ENCODE measurements around the gene IQCM. TPM values are rescaled to one million over a fixed set of nuclear protein-coding genes. Genes with fewer than 3 reads are reported as not detected.

Gene IQCM
- total and polyA plus RNA-seq, 4 donors: not detected

DNA sequence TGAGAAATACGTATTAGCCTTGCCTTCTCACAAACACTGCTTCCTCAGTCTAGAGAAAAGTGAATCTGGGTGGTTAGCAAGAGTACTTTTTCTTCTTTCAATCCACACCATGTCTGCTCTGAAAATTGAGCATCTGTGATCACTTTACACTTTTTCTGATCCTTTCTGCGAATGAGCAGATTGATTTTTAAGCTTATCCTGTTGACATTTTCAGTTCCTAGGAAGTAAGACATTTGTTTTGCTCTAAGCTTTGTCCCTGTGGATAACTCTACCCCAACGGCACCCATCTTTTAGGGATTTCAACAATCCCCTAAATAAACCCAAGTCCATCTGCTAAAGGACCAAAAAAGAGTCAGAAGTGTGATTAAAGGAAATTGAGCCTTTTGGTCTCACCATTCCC lies 487.5 kb downstream of the IQCM start:
- Histone ChIP-seq H3K9me3 (ENCODE audit: control insufficient read depth, insufficient read depth, low read length) (no peaks in the 10 kb centered on the region), H3K36me3 (ENCODE audit: control insufficient read depth, insufficient read depth, low read length) (no peaks in the 10 kb centered on the region), H3K27ac (ENCODE audit: low read depth, low read length) (no peak overlapping the region), H3K4me3 (ENCODE audit: low read depth, low read length) (no peak overlapping the region), H3K27me3 (ENCODE audit: control insufficient read depth, insufficient read depth, low read length) (no peaks in the 10 kb centered on the region), H3K4me1 (ENCODE audit: control insufficient read depth, insufficient read depth, low read length) (no peaks in the 10 kb centered on the region)
- DNase-seq (ENCODE audit: low read depth in 4 of 6, low spot score in 6 of 6): peak in 1 of 6 donors; percentile 50
- WGBS (ENCODE audit: insufficient coverage): no CpG with 5 or more reads among the region's 3 CpGs

DNA sequence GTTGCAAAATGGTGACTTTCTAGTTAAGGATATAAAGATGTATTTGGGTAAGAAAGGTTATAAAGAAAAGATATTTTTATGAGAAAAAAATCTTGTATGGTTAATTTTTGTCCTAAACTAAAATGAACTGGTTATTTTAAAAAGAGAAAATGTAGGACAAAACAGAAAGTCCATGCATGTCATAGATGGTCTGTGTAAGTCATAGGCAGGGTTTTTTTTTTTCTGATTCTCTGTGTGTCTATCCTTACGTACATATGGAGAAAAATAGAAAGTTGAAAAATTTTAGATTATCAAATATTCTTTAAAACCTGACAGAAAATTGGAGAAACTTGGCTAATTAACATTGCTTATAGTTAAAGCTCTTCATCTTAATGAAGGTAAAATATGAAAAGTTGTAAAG lies 493.4 kb downstream of the IQCM start:
- H3K27me3 ChIP-seq (ENCODE audit: control insufficient read depth, insufficient read depth, low read length): no peaks in the 10 kb centered on the region
- no peaks in the 10 kb centered on the region for H3K4me1 ChIP-seq (ENCODE audit: control insufficient read depth, insufficient read depth, low read length)
- peaks cover 4% of the 10 kb centered on the region for H3K9me3 ChIP-seq (ENCODE audit: control insufficient read depth, insufficient read depth, low read length)
- WGBS (ENCODE audit: insufficient coverage): no CpG with 5 or more reads among the region's 1 CpG
- H3K4me3 ChIP-seq (ENCODE audit: low read depth, low read length): no peak overlapping the region
- H3K27ac ChIP-seq (ENCODE audit: low read depth, low read length): no peak overlapping the region
- DNase-seq (ENCODE audit: low read depth in 4 of 6, low spot score in 6 of 6): no peak
- H3K36me3 ChIP-seq (ENCODE audit: control insufficient read depth, insufficient read depth, low read length): no peaks in the 10 kb centered on the region

DNA sequence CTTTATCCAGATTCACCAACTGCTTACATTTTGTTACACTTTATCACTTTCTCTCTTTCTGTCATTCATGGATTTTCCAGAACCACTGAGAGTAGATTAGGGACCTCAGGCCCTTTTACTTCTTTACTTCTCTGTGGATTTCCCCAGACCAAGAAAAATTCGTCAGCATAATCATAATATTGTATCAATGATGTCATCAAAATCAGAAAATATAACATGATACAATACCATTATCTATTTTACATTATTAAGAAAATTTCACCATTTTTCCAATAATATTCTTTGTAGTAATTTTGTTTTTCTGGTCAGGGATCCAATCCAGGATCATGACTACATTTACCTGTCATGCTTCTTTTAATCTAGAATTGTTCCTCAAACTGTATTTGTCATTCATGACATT lies 494.2 kb downstream of the IQCM start:
- Histone ChIP-seq H3K27ac (ENCODE audit: low read depth, low read length) (no peak overlapping the region), H3K27me3 (ENCODE audit: control insufficient read depth, insufficient read depth, low read length) (no peaks in the 10 kb centered on the region), H3K36me3 (ENCODE audit: control insufficient read depth, insufficient read depth, low read length) (no peaks in the 10 kb centered on the region), H3K9me3 (ENCODE audit: control insufficient read depth, insufficient read depth, low read length) (peaks cover 4% of the 10 kb centered on the region), H3K4me1 (ENCODE audit: control insufficient read depth, insufficient read depth, low read length) (no peaks in the 10 kb centered on the region), H3K4me3 (ENCODE audit: low read depth, low read length) (no peak overlapping the region)
- WGBS (ENCODE audit: insufficient coverage): no CpG with 5 or more reads among the region's 1 CpG
- no peak for DNase-seq (ENCODE audit: low read depth in 4 of 6, low spot score in 6 of 6)

DNA sequence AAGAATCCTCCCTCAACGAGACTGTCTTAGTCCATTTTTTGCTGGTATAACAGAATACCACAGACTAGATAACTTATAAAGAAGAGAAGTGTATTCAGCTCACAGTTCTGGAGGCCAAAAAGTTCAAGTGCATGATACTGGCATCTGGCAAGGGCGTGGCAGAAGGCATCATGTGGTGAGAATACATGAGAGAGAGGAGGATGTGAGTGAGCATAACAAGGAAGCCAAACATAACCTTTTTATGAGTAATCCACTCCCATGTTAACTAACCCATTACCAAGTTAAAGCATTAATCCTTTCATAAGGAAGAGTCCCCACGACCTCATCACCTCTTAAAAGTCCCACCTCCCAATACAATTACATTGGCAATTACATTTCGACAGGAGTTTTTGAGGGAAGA lies 504.6 kb downstream of the IQCM start:
- H3K36me3 ChIP-seq (ENCODE audit: control insufficient read depth, insufficient read depth, low read length): no peaks in the 10 kb centered on the region
- H3K4me3 ChIP-seq (ENCODE audit: low read depth, low read length): no peak overlapping the region
- DNase-seq (ENCODE audit: low read depth in 4 of 6, low spot score in 6 of 6): no peak
- no CpG with 5 or more reads among the region's 4 CpGs for whole genome bisulfite sequencing (ENCODE audit: insufficient coverage)
- no peak overlapping the region for H3K27ac ChIP-seq (ENCODE audit: low read depth, low read length)
- no peaks in the 10 kb centered on the region for H3K4me1 ChIP-seq (ENCODE audit: control insufficient read depth, insufficient read depth, low read length)
- no peaks in the 10 kb centered on the region for H3K27me3 ChIP-seq (ENCODE audit: control insufficient read depth, insufficient read depth, low read length)
- no peaks in the 10 kb centered on the region for H3K9me3 ChIP-seq (ENCODE audit: control insufficient read depth, insufficient read depth, low read length)

DNA sequence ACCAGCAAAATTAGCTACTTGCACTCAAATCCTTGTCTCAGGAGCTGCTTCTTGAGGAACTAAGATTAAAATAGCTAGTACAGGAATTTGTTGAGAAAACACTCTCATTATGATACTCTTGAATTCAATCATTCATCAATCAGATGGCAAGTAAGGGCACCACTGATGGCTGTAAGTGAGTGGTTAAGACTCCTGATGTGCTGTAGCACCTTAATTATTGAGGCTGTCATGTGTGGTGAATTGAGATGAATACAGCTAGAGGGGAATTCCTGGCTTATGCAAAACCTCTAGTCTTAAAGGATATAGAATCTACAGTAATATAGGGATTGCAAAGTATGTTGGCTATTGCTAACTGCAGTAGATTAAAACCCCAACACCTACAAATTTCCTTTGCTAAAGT lies 509.1 kb downstream of the IQCM start:
- Histone ChIP-seq H3K36me3 (ENCODE audit: control insufficient read depth, insufficient read depth, low read length) (no peaks in the 10 kb centered on the region), H3K4me1 (ENCODE audit: control insufficient read depth, insufficient read depth, low read length) (no peaks in the 10 kb centered on the region), H3K27me3 (ENCODE audit: control insufficient read depth, insufficient read depth, low read length) (no peaks in the 10 kb centered on the region), H3K9me3 (ENCODE audit: control insufficient read depth, insufficient read depth, low read length) (no peaks in the 10 kb centered on the region), H3K27ac (ENCODE audit: low read depth, low read length) (no peak overlapping the region), H3K4me3 (ENCODE audit: low read depth, low read length) (no peak overlapping the region)
- no peak for DNase-seq (ENCODE audit: low read depth in 4 of 6, low spot score in 6 of 6)
